Prostate gland (tissue), 2 donors: ENCODE results near the gene TSPAN10.

ENCODE experiments used
- CTCF ChIP-seq, 4 experiments: fragments of 200-600 bp in 2 of 4; fragments of 450-650 bp in 2 of 4; sonication (generic) in 2 of 4; IDR thresholded peaks; 1 replicate in 3 of 4; 2 replicates in 1 of 4; pipeline ENCODE4 v1.5.1; 2016 to 2019; ENCODE audit warnings: antibody characterized with exemption in 4 of 4, mild to moderate bottlenecking in 2 of 4, moderate library complexity in 2 of 4
- POLR2AphosphoS5 ChIP-seq: sonication (generic); formaldehyde crosslinking; IDR thresholded peaks from one replicate; pipeline ENCODE4 v1.6.1; 2017; ENCODE audit warnings: antibody characterized with exemption

- TF ChIP-seq CTCF (IDR thresholded peaks at IDR 0.05) (no peak), POLR2AphosphoS5 (no peak)
These were observed 54.6 kb downstream of the TSPAN10 start for GRCh38 chr17:81691608-81692007.
